Spleen (tissue), 11 donors: ENCODE measurements around the gene SLC16A5. TPM values are rescaled to one million over a fixed set of nuclear protein-coding genes. Genes with fewer than 3 reads are reported as not detected.

Source experiments
- DNase-seq: peaks from one replicate; pipeline ENCODE4 v3.0.0-alpha.2; 2020
- H3K27ac ChIP-seq, 8 donors: fragments of 200-600 bp; sonication (generic) in 7 of 8; 1 replicate in 4 of 8; 2 replicates in 4 of 8; pipeline versions ENCODE4 v1.5.0 to v1.8.0; 2016 to 2021; ENCODE audit warnings: inconsistent platforms in 4 of 8, mild to moderate bottlenecking in 4 of 8, moderate library complexity in 1 of 8
- H3K27me3 ChIP-seq, 7 donors: fragments of 200-600 bp; sonication (generic) in 6 of 7; replicated peaks in 1 of 7; 1 replicate in 4 of 7; 2 replicates in 3 of 7; pipeline versions ENCODE4 v1.5.0 to v1.8.0; 2016 to 2021; ENCODE audit warnings: inconsistent platforms in 3 of 7, mild to moderate bottlenecking in 1 of 7
- H3K36me3 ChIP-seq, 6 donors: fragments of 200-600 bp; sonication (generic) in 5 of 6; 1 replicate in 4 of 6; 2 replicates in 2 of 6; pipeline versions ENCODE4 v1.5.0 to v1.8.0; 2016 to 2021; ENCODE audit warnings: inconsistent platforms in 2 of 6
- H3K4me1 ChIP-seq, 6 donors: fragments of 200-600 bp; sonication (generic) in 5 of 6; 1 replicate in 3 of 6; 2 replicates in 3 of 6; pipeline versions ENCODE4 v1.5.0 to v1.8.0; 2016 to 2021; ENCODE audit warnings: inconsistent platforms in 3 of 6
- H3K4me3 ChIP-seq, 8 donors: fragments of 200-600 bp; sonication (generic) in 7 of 8; 1 replicate in 4 of 8; 2 replicates in 4 of 8; pipeline versions ENCODE4 v1.5.0 to v1.8.0; 2016 to 2021; ENCODE audit warnings: inconsistent platforms in 4 of 8, mild to moderate bottlenecking in 4 of 8, moderate library complexity in 2 of 8
- H3K9me3 ChIP-seq, 8 donors: fragments of 200-600 bp; sonication (generic) in 7 of 8; 1 replicate in 4 of 8; 2 replicates in 4 of 8; pipeline versions ENCODE4 v1.5.0 to v1.8.0; 2016 to 2021; ENCODE audit warnings: inconsistent platforms in 4 of 8
- POLR2A ChIP-seq, 3 donors: fragments of 450-650 bp; IDR thresholded peaks; one replicate each; pipeline ENCODE4 v1.5.1; 2017; ENCODE audit warnings: antibody characterized with exemption in 3 of 3, mild to moderate bottlenecking in 1 of 3
- POLR2AphosphoS5 ChIP-seq, 3 donors: sonication (generic); formaldehyde crosslinking; IDR thresholded peaks; one replicate each; pipeline ENCODE4 v1.5.1; 2017; ENCODE audit warnings: antibody characterized with exemption in 3 of 3
- WGBS, 5 donors: extraction: QIAGEN DNeasy Blood & Tissue Kit in 3 of 5; methylation state at CpG; one replicate each; pipeline versions ENCODE4 v1.1.5 to v1.1.7; 2013 to 2018; 5-methylcytosine and 5-hydroxymethylcytosine counted together
- intact Hi-C: fragments of 100-400 bp; cut with DNase I; formaldehyde crosslinking; loops from one replicate; pipeline ENCODE4 v1.15.0; 2023; ENCODE audit warnings: low total_unique reads
- polyA plus RNA-seq, 3 donors: library from polyadenylated mRNA; stranded (reverse); fragments of 200-250 nt; gene quantifications; one replicate each; pipeline ENCODE4 v1.2.1, GENCODE V29; 2013
- small RNA-seq, 4 donors: library from RNA; depleted of rRNA; stranded (forward); fragments of <200 nt; gene quantifications; one replicate each; pipeline ENCODE3, GENCODE V24; 2016
- total RNA-seq, 7 donors: library from RNA; depleted of rRNA in 3 of 7; stranded (reverse); fragments of >200 nt in 3 of 7; fragmentation: NEBNext Ultra II Directional in 4 of 7; extraction: Animal tissue kit (Norgen Biotek cat#: 25700) in 4 of 7; gene quantifications; one replicate each; pipeline versions ENCODE4 v1.1.0 to v1.2.1, GENCODE V29; 2016 to 2021
- TF ChIP-seq, protein P1 (sequence below), 11 experiments: fragments of 200-600 bp in 7 of 11; fragments of 450-650 bp in 4 of 11; sonication (generic) in 4 of 11; IDR thresholded peaks in 8 of 11; conservative IDR thresholded peaks in 3 of 11; 1 replicate in 7 of 11; 2 replicates in 4 of 11; pipeline versions ENCODE4 v1.4.0 to v1.8.0; 2016 to 2021; ENCODE audit warnings: antibody characterized with exemption in 11 of 11, inconsistent platforms in 4 of 11, mild to moderate bottlenecking in 1 of 11
- donor health status: healthy with polysubstance abuse.
- donor health status: DM: no; HTN: no; CAD: no; lungs with moderate emphysema.
- donor health status: DM: no; HTN: no; CAD: no.
- donor health status: Bipolar disorder and iron deficiency.
- donor health status: healthy.
- donor health status: DM: no; HTN: no; CAD: no.
- donor health status: DM: yes; HTN: yes; CAD: no.

The SLC16A5 gene
- total and polyA plus RNA-seq, 10 donors: 3.1 to 31.0 (median 12.2) TPM

DNA sequence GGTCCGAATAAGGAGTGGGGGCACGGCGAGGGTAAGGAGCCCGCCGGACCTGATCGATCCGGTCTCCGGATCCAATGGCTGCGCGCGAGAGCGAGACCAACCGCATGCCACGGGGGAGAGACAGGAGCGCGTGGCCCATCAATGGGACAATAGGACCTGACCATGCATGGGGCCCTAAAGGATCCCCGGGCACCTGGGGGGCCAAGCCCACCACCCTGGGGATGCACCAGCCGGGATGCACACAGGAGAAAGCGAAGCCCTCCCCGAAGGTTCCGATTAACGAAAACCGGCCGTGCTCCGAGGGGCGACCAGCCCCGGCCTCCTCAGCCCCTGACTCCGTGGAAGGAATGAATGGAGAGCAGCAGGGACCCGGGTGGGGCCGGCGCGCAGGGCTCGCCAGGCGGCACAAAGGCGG lies 66.0 kb downstream of the SLC16A5 start:
- peak overlapping the region; percentile 76 to 99 (median 90) for H3K4me3 ChIP-seq
- no peaks in the 10 kb centered on the region for H3K9me3 ChIP-seq
- H3K27ac ChIP-seq: peak overlapping the region; percentile 76 to 96 (median 86)
- no peaks in the 10 kb centered on the region for H3K27me3 ChIP-seq
- WGBS, 5 donors: 0 to 2% (median 0%) methylated on average over 12 to 35 of the region's 35 CpGs
- peak; percentile 85 for DNase-seq
- no peaks in the 10 kb centered on the region for H3K36me3 ChIP-seq
- TF ChIP-seq POLR2A (IDR thresholded peaks at IDR 0.05): no peak
- TF ChIP-seq, protein P1, sequence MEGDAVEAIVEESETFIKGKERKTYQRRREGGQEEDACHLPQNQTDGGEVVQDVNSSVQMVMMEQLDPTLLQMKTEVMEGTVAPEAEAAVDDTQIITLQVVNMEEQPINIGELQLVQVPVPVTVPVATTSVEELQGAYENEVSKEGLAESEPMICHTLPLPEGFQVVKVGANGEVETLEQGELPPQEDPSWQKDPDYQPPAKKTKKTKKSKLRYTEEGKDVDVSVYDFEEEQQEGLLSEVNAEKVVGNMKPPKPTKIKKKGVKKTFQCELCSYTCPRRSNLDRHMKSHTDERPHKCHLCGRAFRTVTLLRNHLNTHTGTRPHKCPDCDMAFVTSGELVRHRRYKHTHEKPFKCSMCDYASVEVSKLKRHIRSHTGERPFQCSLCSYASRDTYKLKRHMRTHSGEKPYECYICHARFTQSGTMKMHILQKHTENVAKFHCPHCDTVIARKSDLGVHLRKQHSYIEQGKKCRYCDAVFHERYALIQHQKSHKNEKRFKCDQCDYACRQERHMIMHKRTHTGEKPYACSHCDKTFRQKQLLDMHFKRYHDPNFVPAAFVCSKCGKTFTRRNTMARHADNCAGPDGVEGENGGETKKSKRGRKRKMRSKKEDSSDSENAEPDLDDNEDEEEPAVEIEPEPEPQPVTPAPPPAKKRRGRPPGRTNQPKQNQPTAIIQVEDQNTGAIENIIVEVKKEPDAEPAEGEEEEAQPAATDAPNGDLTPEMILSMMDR (IDR thresholded peaks at IDR 0.05 in 8 of 11, conservative IDR thresholded peaks at IDR 0.05 in 3 of 11): no peak
- TF ChIP-seq POLR2AphosphoS5 (IDR thresholded peaks at IDR 0.05): no peak
- intact Hi-C loops: no loop called here
- peaks cover 9 to 48% (median 30%) of the 10 kb centered on the region in 6 donors for H3K4me1 ChIP-seq

DNA sequence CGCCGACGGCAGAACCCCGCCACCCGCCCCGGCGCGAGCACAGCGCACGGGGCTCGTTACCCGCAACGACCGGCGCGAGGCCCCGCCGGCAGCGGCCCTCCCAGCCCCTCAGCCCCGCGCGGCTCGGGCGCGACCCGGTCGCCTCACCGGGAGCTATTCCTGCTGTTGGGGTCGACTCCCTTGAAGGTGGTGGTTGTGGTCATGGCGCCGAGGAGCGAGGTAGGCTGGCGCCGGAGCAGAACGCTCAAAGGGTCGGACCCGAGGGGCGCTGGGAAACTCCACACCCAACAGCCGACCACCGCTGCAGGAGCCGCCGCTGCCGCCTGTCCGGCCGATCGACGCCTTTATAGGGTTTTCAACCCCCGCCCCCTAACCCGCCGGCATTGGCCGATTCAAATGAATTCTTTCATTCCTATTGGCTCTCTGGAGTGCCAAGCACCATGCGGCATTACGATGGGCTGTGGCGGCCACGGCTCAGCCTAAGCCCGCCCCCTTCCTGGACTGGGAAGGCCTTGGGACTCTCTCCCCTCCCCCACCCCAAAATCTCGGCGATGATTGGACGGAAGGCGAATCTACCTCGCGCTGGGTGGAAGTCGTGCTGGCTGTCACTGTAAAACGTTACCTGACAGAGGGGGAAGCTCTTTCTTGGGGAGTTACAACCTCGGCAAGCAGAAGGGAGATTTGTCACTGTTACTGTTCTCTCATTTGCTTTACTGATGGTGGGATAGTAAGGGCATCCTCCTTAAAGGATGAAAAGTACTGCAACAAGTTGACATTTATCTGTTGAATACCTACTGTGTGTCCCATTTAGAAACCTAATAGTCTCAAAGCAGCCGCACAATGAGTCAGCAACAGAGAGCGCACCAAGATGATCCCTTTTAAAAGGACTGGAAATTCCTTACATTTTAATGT lies 66.7 kb downstream of the SLC16A5 start, which contains the start of gene JPT1:
JPT1 (minus strand) TSS at position 318 of the 912 bp plus-strand sequence; CDS start at position 203, 115 bp downstream.
- DNase-seq: peak; percentile 97
- peaks cover 9 to 42% (median 30%) of the 10 kb centered on the region in 6 donors for H3K4me1 ChIP-seq
- no peaks in the 10 kb centered on the region for H3K36me3 ChIP-seq
- H3K27ac ChIP-seq: peak within 1 kb of the TSS; percentile 76 to 96 (median 86)
- H3K9me3 ChIP-seq: no peaks in the 10 kb centered on the region
- TF ChIP-seq, protein P1 (IDR thresholded peaks at IDR 0.05 in 8 of 11, conservative IDR thresholded peaks at IDR 0.05 in 3 of 11): peak in 5 of 11 experiments; percentile 15 to 44 (median 25)
- peak; percentile 93 to 99 (median 97) for TF ChIP-seq POLR2A (IDR thresholded peaks at IDR 0.05)
- TF ChIP-seq POLR2AphosphoS5 (IDR thresholded peaks at IDR 0.05): peak; percentile 100
- whole genome bisulfite sequencing, 5 donors: 2 to 5% (median 3%) methylated on average over 24 to 67 of the region's 67 CpGs
- H3K4me3 ChIP-seq: peak within 1 kb of the TSS; percentile 76 to 99 (median 90)
- intact Hi-C loops: no loop called here
- H3K27me3 ChIP-seq: no peaks in the 10 kb centered on the region

DNA sequence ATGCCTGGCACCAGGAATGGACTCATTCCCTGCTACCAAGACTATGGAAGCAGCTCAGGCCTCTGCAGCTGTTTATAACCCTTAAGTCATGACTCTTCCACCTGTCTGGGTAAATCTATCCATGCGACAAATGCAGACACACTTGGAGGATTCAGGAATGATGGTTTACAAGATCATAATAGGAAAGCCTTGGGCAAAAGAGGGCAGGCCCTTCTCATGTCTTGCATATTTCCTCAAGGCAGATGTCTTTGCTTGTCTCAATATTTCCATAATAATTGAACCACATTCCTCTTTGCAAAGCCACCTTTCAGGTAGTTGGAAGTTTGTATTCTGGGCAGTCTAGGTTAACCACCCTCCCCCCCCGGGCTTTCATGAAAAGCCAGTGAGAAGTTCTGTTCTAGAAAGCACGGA lies 67.4 kb downstream of the SLC16A5 start:
- peaks cover 0 to 5% (median 0%) of the 10 kb centered on the region in 6 donors for H3K36me3 ChIP-seq
- TF ChIP-seq, protein P1 (IDR thresholded peaks at IDR 0.05 in 8 of 11, conservative IDR thresholded peaks at IDR 0.05 in 3 of 11): no peak
- TF ChIP-seq POLR2AphosphoS5 (IDR thresholded peaks at IDR 0.05): no peak
- TF ChIP-seq POLR2A (IDR thresholded peaks at IDR 0.05): no peak
- 89 to 100% (median 95%) methylated on average over 3 of the region's 3 CpGs for WGBS, 5 donors
- intact Hi-C loops: no loop called here
- no peak for DNase-seq
- peaks cover 9 to 41% (median 29%) of the 10 kb centered on the region in 6 donors for H3K4me1 ChIP-seq
- H3K4me3 ChIP-seq: peak overlapping the region in 2 of 8 donors; percentile 90 to 99
- no peaks in the 10 kb centered on the region for H3K27me3 ChIP-seq
- H3K27ac ChIP-seq: peak overlapping the region in 6 of 8 donors; percentile 83 to 96 (median 89)
- H3K9me3 ChIP-seq: no peaks in the 10 kb centered on the region

Small RNA genes within 50 kb of the gene (small RNA-seq; reads per million reads assigned to genes)
- gene AC111186.1 (0 reads per million in 4 donors), gene RF00019 (0 reads per million in 4 donors), gene RN7SL573P (0 reads per million in 4 donors)

Other genes starting within 250 kb of the SLC16A5 start
- 1 to 10 TPM in 1 of 7 donors, under 1 TPM in 3, not detected in 3; 0.17 to 1.5 (median 0.43) TPM for gene GRIN2C, start 228.1 kb upstream of the SLC16A5 start, total RNA-seq
- gene GRIN2C, start 228.1 kb upstream of the SLC16A5 start, polyA plus RNA-seq: under 1 TPM in 2 of 3 donors, not detected in 1; 0.02 to 0.16 TPM
- 100 to 1,000 TPM in 1 of 7 donors, 10 to 100 TPM in 6; 17.7 to 114 (median 41.3) TPM for gene FDXR, start 215.0 kb upstream of the SLC16A5 start, total RNA-seq
- gene FDXR, start 215.0 kb upstream of the SLC16A5 start, polyA plus RNA-seq: 10 to 100 TPM; 13.6 to 66.1 (median 17.9) TPM
- 1 to 10 TPM; 1.5 to 8.8 (median 5.4) TPM for gene FADS6, start 194.3 kb upstream of the SLC16A5 start, total RNA-seq
- 1 to 10 TPM in 1 of 3 donors, under 1 TPM in 2; 0.13 to 2.4 (median 0.61) TPM for gene FADS6, start 194.3 kb upstream of the SLC16A5 start, polyA plus RNA-seq
- gene USH1G, start 164.7 kb upstream of the SLC16A5 start, total RNA-seq: not detected
- not detected for gene USH1G, start 164.7 kb upstream of the SLC16A5 start, polyA plus RNA-seq
- gene OTOP2, start 163.7 kb upstream of the SLC16A5 start, total RNA-seq: not detected
- gene OTOP2, start 163.7 kb upstream of the SLC16A5 start, polyA plus RNA-seq: not detected
- not detected for gene OTOP3, start 152.1 kb upstream of the SLC16A5 start, total RNA-seq
- gene OTOP3, start 152.1 kb upstream of the SLC16A5 start, polyA plus RNA-seq: not detected
- gene HID1, start 115.2 kb upstream of the SLC16A5 start, total RNA-seq: 10 to 100 TPM; 11.9 to 39.4 (median 26.5) TPM
- gene HID1, start 115.2 kb upstream of the SLC16A5 start, polyA plus RNA-seq: 10 to 100 TPM in 2 of 3 donors, 1 to 10 TPM in 1; 5.2 to 23.8 (median 17.2) TPM
- 1 to 10 TPM; 1.5 to 6.0 (median 3.0) TPM for gene CDR2L, start 100.3 kb upstream of the SLC16A5 start, total RNA-seq
- gene CDR2L, start 100.3 kb upstream of the SLC16A5 start, polyA plus RNA-seq: 1 to 10 TPM in 1 of 3 donors, under 1 TPM in 2; 0.48 to 1.5 (median 0.85) TPM
- gene MRPL58, start 75.3 kb upstream of the SLC16A5 start, total RNA-seq: 10 to 100 TPM; 16.5 to 60.7 (median 20.5) TPM
- 10 to 100 TPM; 33.1 to 43.3 (median 41.6) TPM for gene MRPL58, start 75.3 kb upstream of the SLC16A5 start, polyA plus RNA-seq
- 100 to 1,000 TPM; 124 to 164 (median 137) TPM for gene ATP5PD, start 41.0 kb upstream of the SLC16A5 start, total RNA-seq
- 100 to 1,000 TPM; 257 to 312 (median 270) TPM for gene ATP5PD, start 41.0 kb upstream of the SLC16A5 start, polyA plus RNA-seq
- gene KCTD2, start 40.7 kb upstream of the SLC16A5 start, total RNA-seq: 10 to 100 TPM; 23.0 to 28.4 (median 25.5) TPM
- 10 to 100 TPM; 11.0 to 27.2 (median 11.9) TPM for gene KCTD2, start 40.7 kb upstream of the SLC16A5 start, polyA plus RNA-seq
- gene ARMC7, start 22.0 kb downstream of the SLC16A5 start, total RNA-seq: 10 to 100 TPM; 10.5 to 19.2 (median 14.7) TPM
- 10 to 100 TPM in 2 of 3 donors, 1 to 10 TPM in 1; 7.8 to 12.4 (median 10.0) TPM for gene ARMC7, start 22.0 kb downstream of the SLC16A5 start, polyA plus RNA-seq
- gene NT5C, start 43.8 kb downstream of the SLC16A5 start, total RNA-seq: 10 to 100 TPM; 48.2 to 77.9 (median 54.6) TPM
- 100 to 1,000 TPM; 105 to 145 (median 139) TPM for gene NT5C, start 43.8 kb downstream of the SLC16A5 start, polyA plus RNA-seq
- 100 to 1,000 TPM in 2 of 7 donors, 10 to 100 TPM in 5; 47.1 to 116 (median 92.1) TPM for gene JPT1, start 66.6 kb downstream of the SLC16A5 start, total RNA-seq
- gene JPT1, start 66.6 kb downstream of the SLC16A5 start, polyA plus RNA-seq: 100 to 1,000 TPM; 106 to 192 (median 164) TPM
- 100 to 1,000 TPM in 4 of 7 donors, 10 to 100 TPM in 3; 67.7 to 310 (median 251) TPM for gene SUMO2, start 95.0 kb downstream of the SLC16A5 start, total RNA-seq
- 100 to 1,000 TPM in 2 of 3 donors, 10 to 100 TPM in 1; 97.3 to 127 (median 117) TPM for gene SUMO2, start 95.0 kb downstream of the SLC16A5 start, polyA plus RNA-seq
- gene NUP85, start 117.7 kb downstream of the SLC16A5 start, total RNA-seq: 10 to 100 TPM; 35.5 to 83.8 (median 66.1) TPM
- 10 to 100 TPM; 45.8 to 79.8 (median 61.8) TPM for gene NUP85, start 117.7 kb downstream of the SLC16A5 start, polyA plus RNA-seq
- gene GGA3, start 173.7 kb downstream of the SLC16A5 start, total RNA-seq: 10 to 100 TPM; 38.0 to 73.7 (median 65.2) TPM
- 10 to 100 TPM; 14.1 to 37.9 (median 26.9) TPM for gene GGA3, start 173.7 kb downstream of the SLC16A5 start, polyA plus RNA-seq
- 10 to 100 TPM; 32.2 to 38.4 (median 35.1) TPM for gene MRPS7, start 173.9 kb downstream of the SLC16A5 start, total RNA-seq
- 10 to 100 TPM; 39.1 to 62.7 (median 47.2) TPM for gene MRPS7, start 173.9 kb downstream of the SLC16A5 start, polyA plus RNA-seq
- gene MIF4GD, start 183.3 kb downstream of the SLC16A5 start, total RNA-seq: 10 to 100 TPM; 27.1 to 47.3 (median 38.0) TPM
- 10 to 100 TPM; 28.2 to 38.0 (median 34.3) TPM for gene MIF4GD, start 183.3 kb downstream of the SLC16A5 start, polyA plus RNA-seq
- 10 to 100 TPM; 12.4 to 32.5 (median 19.1) TPM for gene SLC25A19, start 201.5 kb downstream of the SLC16A5 start, total RNA-seq
- 10 to 100 TPM; 18.5 to 21.2 (median 19.2) TPM for gene SLC25A19, start 201.5 kb downstream of the SLC16A5 start, polyA plus RNA-seq